ENCODE results near the gene POLD1.
A peak's percentile ranks its signal among the peaks of the same experiment; 100 is the strongest.

The POLD1 gene

DNA sequence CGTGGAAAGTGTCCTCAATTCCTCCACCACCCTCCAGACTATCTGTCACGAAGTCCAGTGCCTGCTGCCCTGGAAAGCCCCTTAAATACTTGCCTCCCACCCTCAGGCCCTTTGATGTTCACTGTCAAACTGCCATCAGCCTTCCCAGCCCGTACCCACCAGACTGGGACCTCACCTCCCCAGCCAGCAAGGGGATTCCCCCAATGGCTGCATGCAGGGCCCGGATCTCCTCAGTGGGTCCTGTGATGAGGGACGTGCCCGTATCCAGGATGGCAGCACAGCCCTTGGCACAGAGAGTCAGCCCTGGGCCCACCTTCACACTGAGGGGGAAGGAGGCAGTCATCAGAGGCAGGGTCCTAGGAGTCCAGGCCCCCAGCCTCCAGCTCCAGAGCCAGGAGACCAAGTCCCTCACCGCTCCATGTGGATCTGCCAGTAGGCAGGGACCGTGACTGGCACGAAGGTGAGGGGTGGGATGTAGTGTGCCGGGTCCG, 24.8 kb upstream of the POLD1 start:
- TF ChIP-seq, protein P1, sequence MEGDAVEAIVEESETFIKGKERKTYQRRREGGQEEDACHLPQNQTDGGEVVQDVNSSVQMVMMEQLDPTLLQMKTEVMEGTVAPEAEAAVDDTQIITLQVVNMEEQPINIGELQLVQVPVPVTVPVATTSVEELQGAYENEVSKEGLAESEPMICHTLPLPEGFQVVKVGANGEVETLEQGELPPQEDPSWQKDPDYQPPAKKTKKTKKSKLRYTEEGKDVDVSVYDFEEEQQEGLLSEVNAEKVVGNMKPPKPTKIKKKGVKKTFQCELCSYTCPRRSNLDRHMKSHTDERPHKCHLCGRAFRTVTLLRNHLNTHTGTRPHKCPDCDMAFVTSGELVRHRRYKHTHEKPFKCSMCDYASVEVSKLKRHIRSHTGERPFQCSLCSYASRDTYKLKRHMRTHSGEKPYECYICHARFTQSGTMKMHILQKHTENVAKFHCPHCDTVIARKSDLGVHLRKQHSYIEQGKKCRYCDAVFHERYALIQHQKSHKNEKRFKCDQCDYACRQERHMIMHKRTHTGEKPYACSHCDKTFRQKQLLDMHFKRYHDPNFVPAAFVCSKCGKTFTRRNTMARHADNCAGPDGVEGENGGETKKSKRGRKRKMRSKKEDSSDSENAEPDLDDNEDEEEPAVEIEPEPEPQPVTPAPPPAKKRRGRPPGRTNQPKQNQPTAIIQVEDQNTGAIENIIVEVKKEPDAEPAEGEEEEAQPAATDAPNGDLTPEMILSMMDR (IDR thresholded peaks at IDR 0.05), result no peak
- DNase-seq (ENCODE audit: low spot score), result no peak
- Histone ChIP-seq H3K4me3 (no peak overlapping the region), H3K27ac (no peak overlapping the region)

DNA sequence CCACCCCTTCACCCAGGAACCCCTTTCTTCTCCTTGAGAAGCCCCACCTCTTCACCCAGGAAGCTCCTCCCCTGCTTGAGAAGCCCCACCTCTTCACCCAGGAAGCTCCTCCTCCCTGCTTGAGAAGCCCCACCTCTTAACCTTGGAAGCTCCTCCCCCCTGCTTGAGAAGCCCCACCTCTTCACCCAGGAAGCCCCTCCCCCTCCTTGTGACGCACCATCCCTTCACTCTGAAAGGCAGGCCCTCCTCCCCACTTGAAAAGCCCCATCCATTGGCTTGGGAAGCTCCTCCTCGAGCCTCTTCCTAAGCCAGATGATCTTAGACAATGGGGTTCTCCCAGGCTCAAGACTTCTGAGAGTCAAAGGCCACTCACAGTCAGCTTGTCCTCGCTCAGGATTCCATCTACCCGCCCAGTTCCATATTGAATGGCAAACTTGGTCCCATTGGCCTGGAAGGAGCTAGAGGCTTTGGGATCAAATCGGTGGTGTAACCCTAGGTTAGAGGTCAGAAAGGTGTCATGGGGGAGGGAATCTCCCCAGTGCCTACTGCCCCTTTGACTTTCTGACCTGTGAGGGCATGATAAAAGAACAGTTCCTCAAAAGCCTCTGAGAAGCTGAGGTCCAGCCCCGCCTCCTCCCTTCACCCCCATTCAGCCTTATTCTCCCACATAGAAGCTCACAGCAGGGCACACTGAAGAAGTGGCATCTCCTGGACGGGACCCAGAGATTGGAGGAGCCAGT, 22.7 kb upstream of the POLD1 start:
- Histone ChIP-seq H3K4me3 (no peak overlapping the region), H3K27ac (no peak overlapping the region)
- TF ChIP-seq, protein P1 (IDR thresholded peaks at IDR 0.05), result no peak
- no peak for DNase-seq (ENCODE audit: low spot score)

DNA sequence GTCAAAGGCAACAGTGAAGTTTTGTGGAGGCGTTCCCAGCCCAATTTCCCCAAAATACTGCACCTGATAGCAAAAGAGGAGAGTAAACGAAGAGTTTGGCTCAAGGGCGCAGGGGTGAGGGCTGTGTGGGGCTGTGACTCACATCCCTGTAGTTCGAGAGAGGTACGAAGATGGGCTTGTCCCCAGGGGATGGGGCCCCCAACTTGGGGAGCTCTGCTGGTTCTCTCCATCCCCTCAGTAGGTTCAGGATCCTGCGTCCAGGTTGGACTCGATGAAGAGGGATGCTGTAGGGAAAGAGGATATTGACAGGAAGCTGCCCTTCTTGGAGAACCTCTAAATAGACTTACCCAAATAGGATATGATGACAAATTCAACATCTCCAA, 22.1 kb upstream of the POLD1 start:
- TF ChIP-seq, protein P1 (IDR thresholded peaks at IDR 0.05), result no peak
- Histone ChIP-seq H3K27ac (no peak overlapping the region), H3K4me3 (no peak overlapping the region)
- DNase-seq (ENCODE audit: low spot score), result no peak

DNA sequence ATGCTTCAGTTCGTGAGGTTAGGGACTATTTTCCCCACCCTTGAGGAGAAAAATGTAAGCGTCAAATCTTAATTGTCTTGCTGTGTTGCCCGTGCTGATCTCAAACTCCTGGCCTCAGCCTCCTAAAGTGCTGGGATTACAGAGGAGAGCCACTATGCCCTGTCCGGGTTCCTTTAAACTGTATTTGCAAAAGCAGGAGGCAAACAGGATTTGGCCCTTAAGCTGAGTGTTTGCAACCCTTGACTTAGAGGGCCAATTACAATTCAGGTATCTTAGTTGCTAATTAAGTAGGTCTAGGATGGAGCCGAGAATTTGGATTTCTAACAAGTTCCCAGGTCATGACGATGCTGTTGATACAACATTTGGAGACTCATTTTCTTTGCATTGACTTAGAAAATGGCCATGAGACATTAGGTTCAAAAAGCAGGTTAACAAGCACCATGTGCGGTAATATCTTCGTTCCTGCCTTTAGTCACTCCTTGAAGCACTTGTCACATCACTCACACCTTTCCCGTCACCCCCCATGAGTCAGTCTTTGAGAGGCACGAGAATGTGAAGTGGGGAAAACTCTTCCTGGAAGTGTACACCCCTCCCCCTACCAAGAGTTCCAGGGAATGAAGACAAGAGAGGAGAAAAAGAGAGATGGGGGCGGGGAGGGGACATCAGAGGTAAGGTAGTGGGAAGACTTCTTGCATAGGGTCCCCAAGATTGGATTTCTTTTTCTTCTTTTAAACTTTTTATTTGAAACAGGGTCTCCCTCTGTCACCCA, 21.3 kb upstream of the POLD1 start:
- TF ChIP-seq, protein P1 (IDR thresholded peaks at IDR 0.05), result no peak
- Histone ChIP-seq H3K4me3 (no peak overlapping the region), H3K27ac (no peak overlapping the region)
- DNase-seq (ENCODE audit: low spot score), result no peak

DNA sequence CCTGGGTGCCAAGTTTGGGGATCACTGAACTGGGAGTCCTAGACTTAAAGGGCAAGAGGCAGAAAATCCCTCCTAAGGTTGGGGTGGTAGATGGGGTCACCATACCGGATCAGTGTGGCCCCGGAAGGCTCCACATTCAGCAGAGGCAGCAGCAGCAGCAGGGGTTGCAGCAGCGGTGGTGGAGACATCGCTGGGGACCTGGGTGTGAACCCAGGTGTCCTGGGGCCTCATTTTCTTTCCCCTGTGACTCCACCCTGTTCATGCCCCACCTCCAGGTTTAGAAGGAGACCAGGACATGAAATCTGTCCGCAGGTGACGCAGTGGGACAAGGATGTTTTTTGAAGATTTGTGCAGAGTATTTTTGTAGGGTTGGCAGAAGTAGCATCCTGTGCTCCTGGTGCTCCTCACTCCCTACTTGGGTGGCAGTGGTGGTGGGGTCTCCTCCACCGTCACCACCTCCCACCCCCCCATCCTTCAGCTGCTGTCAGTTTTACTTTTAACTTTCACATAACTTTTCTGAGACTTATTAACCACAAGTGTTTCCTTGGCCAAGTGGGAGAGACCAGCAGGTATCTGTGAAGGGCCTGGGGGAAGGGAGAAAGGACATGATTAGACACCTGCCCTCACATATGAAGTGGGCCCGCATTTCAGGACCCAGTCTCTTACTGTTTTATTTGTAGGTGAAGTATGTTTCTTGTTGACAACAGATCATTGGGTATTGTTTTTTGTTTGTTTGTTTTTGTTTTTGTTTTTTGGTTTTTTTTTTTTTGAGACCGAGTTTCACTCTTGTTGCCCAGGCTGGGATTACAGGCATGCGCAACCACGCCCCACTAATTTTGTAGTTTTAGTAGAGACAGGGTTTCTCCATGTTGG, 18.5 kb upstream of the POLD1 start, which contains the start of gene NAPSA:
TSS of gene NAPSA (minus strand) at position 206 of the 873 bp plus-strand sequence. CDS start at position 188, 18 bp downstream.
- no peak within 1 kb of the TSS for H3K4me3 ChIP-seq
- DNase-seq (ENCODE audit: low spot score), result no peak
- TF ChIP-seq, protein P1 (IDR thresholded peaks at IDR 0.05), result no peak
- no peak within 1 kb of the TSS for H3K27ac ChIP-seq

DNA sequence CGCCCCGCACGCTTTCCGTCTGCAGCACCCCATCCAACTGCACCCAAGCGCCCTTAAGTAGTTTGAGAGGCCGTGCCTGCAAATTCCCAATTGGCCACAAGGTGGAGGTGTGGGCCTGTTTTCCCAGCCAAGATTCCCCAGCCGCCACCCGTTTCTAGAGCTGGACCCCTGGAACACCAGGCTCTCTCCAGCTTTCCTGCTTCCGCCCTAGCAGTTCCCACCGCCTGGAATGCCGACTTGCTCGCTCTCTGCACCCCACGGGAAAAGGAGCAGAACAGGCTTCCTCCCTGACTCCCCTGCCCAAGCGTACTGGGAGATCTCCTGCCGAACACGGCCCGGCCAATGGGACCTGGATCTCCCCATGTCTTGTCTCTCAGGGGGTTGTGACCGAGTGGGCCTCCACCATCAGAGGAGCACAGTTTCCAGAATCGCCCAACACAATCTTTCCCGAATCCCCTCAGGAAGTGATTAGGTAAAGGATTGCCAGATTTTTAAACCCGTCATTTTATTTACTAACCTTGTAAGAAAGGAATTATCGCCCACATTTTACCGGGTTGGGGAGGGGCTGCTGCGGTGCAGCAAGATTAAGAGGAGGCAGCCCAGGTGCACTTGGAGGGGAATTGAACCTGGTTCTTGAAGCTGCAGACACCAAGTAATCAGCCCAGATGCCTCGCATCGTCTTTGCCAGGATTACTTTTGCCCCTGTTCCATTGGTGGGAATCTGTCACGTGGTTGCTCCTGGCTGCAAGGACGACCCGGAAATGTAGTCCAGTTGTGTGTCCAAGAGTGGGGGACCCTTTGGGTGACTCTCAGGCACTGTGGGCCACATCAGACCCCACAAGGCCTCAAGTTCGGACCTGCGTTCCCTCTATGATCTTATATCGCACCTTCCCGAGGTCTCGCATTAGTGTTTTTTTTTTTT, 15.2 kb upstream of the POLD1 start:
- peak overlapping the region in 1 of 2 donors; percentile 73 for H3K27ac ChIP-seq
- DNase-seq (ENCODE audit: low spot score), result no peak
- peak overlapping the region; percentile 73 for H3K4me3 ChIP-seq
- TF ChIP-seq, protein P1 (IDR thresholded peaks at IDR 0.05), result peak; percentile 81

All from coronary artery (tissue), 2 donors.